Stimulated activated CD4-positive, alpha-beta T cell treated with anti-CD3 and anti-CD28 coated beads, Interleukin-15, amount 100 ng/mL, for 24 hours (primary cell): Measurements from ENCODE around the gene RHBDL3.
A peak's percentile ranks its signal among the peaks of the same experiment; 100 is the strongest.
"Not testable (repeated sequence)": the region's sequence is repeated elsewhere in the genome, so short reads cannot be mapped to it uniquely, and the experiment has no call there.

Experiments used
- DNase-seq: peaks from one replicate; pipeline ENCODE4 v3.0.0-alpha.2; 2020

RHBDL3 gene

DNA sequence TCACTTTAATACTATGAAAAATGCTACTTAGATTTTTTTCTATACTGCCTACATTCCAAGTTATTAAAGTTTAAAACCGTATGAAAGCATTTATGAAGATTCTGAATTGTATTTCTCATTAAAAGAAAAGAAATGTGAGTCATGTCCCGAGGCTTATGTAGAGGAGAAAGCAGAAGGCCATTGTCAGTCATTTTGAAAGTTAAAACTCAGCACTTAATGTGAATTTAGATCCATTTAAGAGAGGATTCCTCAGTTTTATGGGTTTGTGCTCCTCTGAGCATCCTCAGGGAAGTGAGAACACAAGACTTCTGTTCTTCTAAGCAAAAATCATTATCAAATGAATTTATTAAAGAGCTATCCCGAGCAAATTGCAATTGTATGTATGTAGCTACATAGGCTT is 64.5 kb downstream of the RHBDL3 start:
- DNase-seq: no peak

DNA sequence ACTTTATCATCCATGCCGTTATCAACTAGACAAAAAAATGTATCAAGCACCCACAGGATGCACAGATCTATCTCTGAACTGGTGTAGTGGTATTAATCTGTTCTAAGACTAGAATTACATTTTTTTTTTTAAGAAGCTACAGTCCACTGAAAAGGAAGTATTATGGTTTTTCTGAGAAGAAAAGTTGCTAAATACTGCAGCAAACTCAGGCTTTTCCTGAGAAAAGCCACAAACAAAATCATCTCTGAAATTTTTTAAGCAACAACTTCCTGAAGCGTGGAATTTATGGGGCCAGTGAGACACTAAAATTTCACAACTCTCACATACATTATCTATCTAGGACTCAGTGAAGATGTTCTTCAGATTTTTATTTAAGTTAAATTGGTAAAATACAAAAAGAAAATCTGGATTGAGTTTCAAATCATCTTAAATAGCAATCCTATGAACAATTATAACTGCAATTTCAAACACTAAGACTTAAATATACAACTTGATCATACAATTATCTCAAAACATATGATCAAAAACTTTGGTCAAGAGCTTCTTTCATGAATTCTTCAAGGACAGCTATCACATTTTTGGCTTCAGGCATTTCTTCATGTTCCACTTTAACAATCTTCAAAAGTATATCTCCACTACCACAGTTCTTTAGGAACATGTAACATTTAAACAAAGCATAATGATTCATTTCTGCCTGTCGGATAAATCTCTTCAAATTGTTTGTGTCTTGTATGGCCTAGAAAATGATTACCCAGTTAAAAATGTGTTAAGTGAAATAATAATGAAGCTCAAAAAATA is 65.8 kb downstream of the RHBDL3 start:
- no peak for DNase-seq

- no peak for DNase-seq
Observed at GRCh38 chr17:32333187-32333586, 67.6 kb downstream of the RHBDL3 start.

GRCh38 chr17:32335046-32335445 is 69.4 kb downstream of the RHBDL3 start:
- DNase-seq: no peak

DNA sequence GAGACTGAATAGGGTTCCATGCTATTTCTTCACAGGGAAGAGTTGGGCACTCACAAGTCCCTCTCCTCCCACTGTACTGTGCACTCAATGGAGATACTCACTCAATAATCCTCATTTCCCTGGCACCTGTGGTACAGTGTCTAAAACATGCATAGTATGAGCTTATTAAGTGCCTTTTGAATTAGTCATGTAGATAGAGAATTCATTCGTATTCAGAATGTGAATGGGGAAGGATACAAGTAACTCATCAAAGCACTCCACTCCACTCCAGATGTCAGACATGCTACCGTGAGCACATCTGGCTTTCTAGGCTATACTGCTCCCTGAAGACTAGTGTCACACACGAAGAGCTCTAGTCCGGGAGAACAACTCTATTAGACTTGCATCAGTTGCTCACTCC is 70.1 kb downstream of the RHBDL3 start:
- no peak for DNase-seq

DNA sequence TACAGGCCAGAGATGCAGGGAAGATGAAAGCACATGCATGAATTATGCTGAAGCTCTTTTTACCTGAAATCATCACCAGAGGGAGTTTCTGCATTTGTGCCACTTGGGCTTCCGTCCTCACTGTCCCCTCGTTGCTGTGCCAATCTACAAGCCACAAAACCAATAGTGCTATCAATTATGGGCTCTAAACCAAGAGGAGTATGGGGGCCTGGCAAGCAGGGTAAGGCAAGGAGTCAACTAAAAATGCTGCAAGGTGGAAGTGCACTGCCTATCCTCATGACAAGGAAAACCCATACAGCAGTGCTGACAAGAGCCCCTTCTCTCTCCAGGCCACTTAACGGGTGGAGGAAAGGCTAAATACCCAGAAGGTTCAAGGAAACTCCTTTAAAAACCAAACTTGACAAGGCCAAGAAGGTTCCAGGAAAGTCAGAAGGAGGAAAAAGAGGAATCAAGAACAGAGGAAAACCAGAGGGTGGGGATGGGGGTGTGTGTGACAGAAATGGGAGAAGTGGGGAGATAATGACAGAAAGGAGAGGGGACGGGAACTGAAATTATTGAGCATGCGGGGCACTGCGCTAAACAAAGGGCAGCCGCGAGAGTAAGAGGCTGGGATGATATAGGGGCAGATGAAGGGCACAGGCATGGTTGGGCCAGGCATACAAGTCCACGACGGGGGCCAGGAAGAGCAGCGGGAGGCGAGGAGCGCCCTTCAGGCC is 75.7 kb downstream of the RHBDL3 start:
- peak; percentile 56 for DNase-seq

GRCh38 chr17:32341857-32342602 is 76.4 kb downstream of the RHBDL3 start, which contains the start of gene C17orf75:
C17orf75 (minus strand) TSS chr17:32342173; CDS start chr17:32342139, 34 bp downstream.
- DNase-seq: peak; percentile 89

DNA sequence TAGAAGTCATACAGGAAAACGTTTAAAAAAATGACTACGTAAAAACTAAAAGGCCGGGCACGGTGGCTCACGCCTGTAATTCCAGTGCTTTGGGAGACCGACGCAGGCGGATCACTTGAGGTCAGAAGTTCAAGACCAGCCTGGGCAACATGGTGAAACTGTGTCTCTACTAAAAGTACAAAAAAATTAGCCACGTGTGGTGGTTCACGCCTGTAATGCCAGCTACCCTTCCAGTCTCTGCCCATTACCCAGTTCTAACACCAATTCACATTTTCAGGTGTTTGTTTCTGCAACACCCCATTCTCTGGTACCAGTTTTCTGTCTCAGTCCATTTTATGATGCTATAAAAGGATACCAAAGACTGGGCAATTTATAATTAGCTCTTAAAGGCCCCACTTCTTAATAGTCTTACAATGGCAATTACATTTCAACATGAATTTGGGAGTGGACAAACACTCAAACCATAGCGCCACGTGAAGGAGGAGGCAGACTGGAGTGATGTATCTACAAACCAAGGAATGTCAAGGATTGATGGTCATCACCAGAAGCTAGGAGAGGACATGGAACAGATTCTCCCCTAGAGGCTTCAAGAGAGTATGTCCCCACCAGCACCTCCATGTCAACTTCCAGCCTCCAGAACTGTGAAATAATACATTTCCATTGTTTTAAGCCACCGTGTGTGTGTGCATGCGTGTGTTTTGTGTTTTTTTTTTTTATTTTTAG is 77.1 kb downstream of the RHBDL3 start:
- DNase-seq: no peak

GRCh38 chr17:32345951-32346600 is 80.4 kb downstream of the RHBDL3 start:
- DNase-seq: no peak

- DNase-seq: no peak
Observed at GRCh38 chr17:32348483-32348800, 82.8 kb downstream of the RHBDL3 start.

DNA sequence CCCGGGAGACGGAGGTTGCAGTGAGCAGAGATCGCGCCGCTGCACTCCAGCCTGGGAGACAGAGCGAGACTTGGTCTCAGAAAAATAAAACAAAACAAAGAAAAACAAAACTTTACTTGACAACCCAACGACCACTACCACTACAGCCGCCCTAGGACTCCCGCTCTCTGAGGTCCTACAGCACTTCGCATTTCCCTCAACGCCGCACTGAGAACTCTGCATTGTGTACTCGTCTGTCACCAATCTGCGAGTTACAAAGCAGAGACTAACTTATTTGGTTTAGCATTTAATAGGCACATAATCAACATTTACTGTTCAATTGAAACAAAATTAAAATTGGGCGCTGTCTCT is 83.8 kb downstream of the RHBDL3 start:
- peak; percentile 23 for DNase-seq

- peak; percentile 96 for DNase-seq
Observed at GRCh38 chr17:32349854-32350665, 84.4 kb downstream of the RHBDL3 start, which contains the start of gene ZNF207. ZNF207 (plus strand) TSS chr17:32350157; CDS start chr17:32350286, 129 bp downstream.

- DNase-seq: peak; percentile 45
Observed at GRCh38 chr17:32350666-32351418, 85.2 kb downstream of the RHBDL3 start.

- DNase-seq: not testable (repeated sequence)
Observed at GRCh38 chr17:32352734-32353133, 87.1 kb downstream of the RHBDL3 start.

DNA sequence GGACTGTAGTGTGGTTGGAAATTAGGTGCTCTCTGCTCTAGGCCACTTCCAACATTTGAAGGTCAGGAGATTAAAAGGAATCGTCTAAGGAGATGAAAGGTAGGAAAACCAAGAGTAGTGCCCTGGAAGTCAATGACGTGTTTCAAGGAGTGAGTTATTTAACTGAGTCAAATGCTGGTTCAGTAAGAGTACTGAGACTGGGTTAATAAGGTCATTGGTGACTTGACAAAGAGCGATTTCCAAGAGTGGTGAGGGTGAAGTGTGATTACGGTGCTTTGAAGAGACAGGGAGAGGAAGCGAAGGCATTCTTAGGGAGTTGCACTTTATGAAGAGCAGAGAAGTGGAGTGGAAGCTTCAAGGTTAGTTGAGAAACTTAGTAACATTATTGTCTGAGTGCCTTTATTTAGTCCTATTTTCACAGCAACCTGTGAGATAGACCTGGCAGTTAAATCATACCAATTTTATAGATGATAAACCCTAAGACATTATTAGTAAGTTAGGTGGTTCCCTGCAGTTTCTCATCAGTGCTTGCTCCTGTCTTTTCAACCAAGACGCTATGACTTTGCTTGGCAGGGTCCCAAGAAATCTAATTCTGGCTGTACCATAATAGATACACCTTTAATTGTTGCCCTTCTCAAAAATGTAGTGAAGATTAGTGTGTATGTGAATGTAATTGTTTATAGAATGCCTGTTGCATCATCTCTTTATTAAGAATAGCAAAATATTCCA is 90.2 kb downstream of the RHBDL3 start:
- no peak for DNase-seq

GRCh38 chr17:32356378-32356743 is 90.7 kb downstream of the RHBDL3 start:
- no peak for DNase-seq

DNA sequence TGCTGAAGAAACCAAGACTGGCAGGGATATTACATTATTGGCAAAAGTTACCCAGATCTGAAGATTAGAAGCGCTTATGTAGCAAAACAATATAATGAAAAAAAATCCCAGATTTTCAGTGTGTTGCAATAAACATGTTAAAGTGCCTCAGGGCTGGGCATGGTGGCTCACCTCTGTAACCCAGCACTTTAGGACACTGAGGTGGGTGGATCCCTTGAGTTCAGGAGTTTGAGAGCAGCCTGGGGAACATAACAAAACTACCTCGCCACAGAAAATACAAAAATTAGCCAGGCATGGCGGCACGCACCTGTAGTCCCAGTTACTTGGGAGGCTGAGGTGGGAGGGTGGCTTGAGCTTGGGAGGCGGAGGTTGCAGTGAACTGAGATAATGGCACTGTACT is 91.1 kb downstream of the RHBDL3 start:
- no peak for DNase-seq

GRCh38 chr17:32357615-32358014 is 92.0 kb downstream of the RHBDL3 start:
- DNase-seq: no peak

DNA sequence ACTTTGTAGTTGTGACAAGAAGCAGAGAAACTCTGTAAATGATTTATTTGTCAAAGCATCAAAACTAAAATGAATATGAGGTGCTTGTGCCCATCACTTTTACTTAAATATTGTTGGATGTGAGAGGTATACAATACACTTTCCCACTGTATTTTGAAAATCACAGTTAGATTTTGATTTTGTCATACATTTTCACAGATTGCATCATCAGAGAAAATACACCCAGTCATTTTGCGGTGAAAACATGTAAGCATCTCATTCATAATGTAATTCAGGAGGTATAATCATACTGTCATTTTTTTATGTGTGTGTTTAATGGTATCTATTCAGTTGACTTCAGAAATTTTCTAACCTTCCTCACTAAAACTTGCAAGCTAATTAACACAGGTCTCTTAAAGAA is 95.6 kb downstream of the RHBDL3 start:
- no peak for DNase-seq

GRCh38 chr17:32370426-32370825 is 104.8 kb downstream of the RHBDL3 start:
- DNase-seq: no peak
